GM12892 (cell line): ENCODE results near the gene PDE4B.

Experiments used
- POLR2AphosphoS5 ChIP-seq: IDR thresholded peaks from 2 replicates; pipeline ENCODE4 v1.6.1; 2011; ENCODE audit warnings: low read depth, low read length, control low read depth
- TAF1 ChIP-seq: IDR thresholded peaks from 2 replicates; pipeline ENCODE4 v1.6.1; 2011; ENCODE audit warnings: low read depth, mild to moderate bottlenecking, control low read depth, low read length, borderline replicate concordance

DNA sequence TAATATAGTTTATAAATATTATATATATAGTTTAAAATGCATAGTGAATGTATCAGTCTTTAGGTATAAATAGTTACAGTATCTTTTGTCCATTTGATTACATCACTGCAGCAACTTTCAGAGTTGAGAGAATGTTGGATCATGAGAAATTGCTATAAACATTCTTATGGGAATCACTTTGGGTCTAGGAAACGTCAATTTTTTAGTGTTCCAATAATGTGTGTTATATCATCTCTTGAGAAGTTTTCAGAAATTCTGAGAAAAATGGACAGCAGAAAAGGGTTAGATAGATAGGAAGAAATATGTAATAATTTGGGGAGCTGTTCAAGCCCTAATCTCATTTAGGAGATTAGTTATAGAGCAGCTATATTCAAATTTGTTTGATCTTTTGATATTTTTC lies 556.1 kb downstream of the PDE4B start:
- no peak for TF ChIP-seq POLR2AphosphoS5
- TF ChIP-seq TAF1: no peak
